ENCODE results near the gene ARRDC1.
"Not testable (repeated sequence)": the region's sequence is repeated elsewhere in the genome, so short reads cannot be mapped to it uniquely, and the experiment has no call there.

Gene ARRDC1, protein sequence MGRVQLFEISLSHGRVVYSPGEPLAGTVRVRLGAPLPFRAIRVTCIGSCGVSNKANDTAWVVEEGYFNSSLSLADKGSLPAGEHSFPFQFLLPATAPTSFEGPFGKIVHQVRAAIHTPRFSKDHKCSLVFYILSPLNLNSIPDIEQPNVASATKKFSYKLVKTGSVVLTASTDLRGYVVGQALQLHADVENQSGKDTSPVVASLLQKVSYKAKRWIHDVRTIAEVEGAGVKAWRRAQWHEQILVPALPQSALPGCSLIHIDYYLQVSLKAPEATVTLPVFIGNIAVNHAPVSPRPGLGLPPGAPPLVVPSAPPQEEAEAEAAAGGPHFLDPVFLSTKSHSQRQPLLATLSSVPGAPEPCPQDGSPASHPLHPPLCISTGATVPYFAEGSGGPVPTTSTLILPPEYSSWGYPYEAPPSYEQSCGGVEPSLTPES

DNA sequence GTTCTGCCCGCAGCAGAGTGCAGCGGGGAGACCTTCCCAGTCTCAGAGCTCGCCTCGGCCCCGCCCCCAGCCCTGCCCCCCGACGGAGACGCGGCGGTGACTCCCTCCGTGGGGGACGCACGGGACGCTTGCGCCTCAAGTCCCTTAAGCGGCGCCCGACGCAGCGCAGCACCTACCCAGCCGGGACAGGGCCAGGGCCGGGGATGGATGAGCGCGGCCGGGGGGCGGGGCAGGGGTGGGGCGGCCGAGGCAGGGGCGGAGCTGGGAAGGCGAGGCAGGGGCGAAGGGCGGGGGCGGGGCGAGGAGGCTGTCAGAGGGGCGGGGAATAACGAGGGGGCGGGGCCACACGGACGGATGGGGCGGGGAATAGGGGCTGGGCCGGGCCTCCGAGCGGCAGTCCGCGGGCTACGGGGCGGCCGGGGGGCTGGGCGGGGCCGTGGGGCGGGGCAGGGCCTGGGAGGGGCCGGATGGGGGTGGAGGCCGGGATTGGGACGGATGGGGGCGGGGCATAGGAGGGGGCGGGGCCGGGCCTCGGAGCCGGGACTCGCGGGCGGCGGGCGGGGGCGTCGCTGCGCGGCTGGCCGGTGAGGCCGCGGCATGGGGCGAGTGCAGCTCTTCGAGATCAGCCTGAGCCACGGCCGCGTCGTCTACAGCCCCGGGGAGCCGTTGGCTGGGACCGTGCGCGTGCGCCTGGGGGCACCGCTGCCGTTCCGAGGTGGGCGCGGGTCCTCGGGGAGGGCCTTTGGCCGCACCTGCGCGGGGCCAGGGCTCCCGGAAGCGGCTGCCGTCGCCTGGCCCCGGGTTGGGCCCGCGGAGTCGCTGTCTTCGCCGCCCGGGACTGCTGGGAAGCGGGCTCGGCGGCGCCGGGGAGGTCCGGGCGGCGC, at the start of gene ARRDC1:
Gene ARRDC1, plus strand, starts transcription at position 566 of the 884 bp plus-strand sequence. Its CDS starts 32 bp downstream, at position 598.
- peak; percentile 91 for DNase-seq

DNA sequence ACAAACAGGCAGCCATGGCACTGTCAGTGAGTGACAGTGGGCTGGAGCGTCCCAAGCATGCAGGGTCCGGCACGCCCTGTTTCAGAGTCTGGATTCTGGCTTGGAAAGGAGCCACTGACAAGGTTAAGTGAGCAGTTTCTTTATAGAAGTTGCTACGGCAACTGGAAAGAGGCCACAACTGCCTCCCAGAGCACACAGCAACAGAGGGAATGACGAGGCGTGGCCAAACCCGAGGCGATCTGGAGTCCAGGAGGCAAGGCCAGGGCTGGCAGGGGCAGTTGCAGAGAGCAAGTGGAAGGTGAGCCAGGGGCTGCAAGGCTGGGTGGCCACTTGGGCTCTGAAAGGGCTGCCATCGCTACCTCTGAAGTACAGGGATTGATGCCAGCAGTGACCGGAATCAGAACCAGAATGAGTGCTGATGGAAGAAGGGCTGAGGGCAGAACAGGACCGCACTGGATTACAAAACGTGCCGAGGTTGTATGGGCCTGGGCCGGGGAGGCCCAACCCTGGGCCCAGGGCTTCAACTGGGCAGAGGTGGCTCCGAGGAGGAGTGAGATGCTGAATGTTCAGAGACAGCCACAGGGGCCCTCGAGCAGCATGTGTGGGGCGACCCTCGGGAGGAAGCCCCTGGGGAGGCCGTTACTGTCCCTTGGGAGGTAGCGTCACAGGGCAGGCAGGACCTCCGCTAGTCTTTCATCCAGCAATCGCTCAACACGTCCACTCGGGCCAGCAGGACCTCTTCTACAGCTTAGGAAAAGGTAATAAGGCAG, 49.2 kb upstream of the ARRDC1 start:
- DNase-seq, result no peak

DNA sequence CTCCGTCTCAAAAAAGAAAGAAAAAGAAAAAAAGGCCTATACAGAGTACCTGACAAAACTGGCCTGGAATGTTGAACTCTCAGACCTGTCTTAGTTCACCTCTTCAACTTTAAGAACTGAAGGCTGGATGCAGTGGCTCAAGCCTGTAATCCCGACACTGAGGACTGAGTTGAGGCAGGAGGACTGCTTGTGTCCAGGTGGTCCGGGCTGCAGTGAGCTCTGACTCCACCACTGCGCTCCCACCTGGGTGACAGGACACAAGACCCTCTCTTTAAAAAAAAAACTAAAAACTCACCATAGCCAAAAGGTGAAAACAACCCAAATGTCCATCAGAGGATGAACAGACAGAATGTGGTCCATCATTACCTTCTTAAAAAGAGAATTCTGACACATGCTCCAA, 47.4 kb upstream of the ARRDC1 start:
- no peak for DNase-seq

DNA sequence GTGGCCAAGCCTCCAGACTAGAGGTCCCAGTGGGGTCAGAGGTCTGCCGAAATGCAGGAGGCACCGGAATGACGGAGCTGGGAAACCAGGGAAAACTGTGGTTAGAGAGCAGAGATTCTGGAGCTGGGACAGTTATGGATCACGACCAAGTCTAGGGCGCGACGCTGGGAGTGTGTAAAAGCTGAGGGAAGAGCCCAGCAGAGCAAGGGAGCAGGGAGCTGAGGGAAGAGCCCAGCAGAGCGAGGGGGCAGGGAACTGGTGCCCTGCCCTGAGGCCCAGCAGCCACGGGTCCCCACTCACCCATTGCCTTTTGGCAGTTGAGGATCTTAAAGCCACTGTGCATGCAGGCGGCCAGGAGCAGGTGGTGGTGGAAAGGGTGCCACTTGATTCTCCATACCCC, 41.4 kb upstream of the ARRDC1 start:
- DNase-seq, result no peak

DNA sequence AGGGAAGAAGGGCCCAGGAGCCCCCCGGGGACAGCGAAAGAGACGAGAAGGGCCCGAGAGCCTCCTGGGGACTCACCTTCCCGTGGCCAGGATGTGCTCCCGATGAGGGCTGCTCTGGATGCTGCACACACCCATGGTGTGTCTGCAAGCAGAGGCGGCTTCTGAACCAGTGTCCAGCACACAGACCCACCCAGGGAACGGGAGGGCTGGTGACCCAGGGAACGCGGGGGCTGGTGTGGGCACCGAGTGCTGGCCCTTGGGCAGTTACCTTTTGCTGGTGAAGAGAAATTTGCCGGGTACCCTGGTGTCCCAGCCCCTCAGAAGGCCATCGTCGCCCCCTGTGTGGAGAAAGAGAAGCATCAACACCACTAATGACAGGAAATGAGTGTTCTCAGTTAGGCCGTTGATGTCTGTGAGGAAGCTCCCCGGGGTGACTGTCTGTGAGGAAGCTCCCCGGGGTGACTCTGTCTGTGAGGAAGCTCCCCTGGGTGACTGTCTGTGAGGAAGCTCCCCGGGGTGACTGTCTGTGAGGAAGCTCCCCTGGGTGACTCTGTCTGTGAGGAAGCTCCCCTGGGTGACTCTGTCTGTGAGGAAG, 40.6 kb upstream of the ARRDC1 start:
- no peak for DNase-seq

DNA sequence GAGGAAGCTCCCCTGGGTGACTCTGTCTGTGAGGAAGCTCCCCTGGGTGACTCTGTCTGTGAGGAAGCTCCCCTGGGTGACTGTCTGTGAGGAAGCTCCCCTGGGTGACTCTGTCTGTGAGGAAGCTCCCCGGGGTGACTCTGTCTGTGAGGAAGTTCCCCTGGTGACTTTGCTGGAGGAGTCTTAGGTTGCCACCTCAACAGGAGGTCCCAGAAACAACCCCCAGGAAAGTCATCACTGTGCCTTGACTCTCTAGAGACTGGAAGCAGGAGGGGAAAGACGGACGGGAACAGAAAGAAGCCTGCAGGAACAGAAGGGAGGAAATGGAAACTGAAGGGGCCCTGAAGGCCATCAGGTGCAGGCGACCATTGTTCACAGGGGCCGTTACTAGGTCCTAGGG, 37.0 kb upstream of the ARRDC1 start:
- not testable (repeated sequence) for DNase-seq

DNA sequence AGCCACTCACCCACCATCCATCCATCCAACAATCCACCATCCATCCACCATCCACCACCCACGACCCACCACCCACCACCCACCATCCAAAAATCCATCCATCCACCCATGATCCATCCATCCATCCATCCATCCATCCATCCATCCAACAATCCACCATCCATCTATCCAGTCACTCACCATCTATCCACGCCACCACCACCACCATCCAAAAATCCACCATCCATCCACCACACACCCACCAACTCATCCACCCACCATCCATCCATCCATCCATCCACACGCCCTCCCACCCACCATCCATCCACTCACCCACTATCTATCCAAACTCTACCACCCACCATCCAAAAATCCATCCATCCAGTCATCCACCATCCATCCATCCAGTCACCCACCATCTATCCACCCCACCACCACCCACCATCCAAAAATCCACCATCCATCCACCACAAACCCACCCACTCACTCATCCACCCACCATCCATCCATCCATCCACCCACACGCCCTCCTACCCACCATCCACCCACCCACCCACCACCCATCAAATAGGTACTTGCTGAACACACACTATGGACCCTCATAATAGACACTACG, 35.8 kb upstream of the ARRDC1 start:
- DNase-seq, result no peak

DNA sequence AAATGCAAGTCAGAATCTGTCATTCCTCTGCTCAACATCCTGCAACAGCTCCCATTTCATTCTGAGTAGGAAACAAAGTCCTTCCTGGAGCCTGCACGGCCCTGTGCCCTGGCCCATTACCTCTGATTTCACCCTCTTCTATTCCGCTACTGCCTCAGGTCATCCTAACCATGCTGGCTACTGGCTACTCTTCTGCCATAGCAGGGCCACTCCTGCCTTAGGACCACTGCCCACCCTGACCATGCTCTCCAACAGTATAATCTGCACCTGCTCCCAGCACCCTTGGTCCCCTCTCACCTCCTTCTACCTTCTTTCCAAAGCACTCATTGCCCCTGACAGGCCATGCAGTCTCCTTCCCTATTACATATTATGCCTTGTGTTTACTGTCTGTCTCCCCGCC, 34.9 kb upstream of the ARRDC1 start:
- no peak for DNase-seq

DNA sequence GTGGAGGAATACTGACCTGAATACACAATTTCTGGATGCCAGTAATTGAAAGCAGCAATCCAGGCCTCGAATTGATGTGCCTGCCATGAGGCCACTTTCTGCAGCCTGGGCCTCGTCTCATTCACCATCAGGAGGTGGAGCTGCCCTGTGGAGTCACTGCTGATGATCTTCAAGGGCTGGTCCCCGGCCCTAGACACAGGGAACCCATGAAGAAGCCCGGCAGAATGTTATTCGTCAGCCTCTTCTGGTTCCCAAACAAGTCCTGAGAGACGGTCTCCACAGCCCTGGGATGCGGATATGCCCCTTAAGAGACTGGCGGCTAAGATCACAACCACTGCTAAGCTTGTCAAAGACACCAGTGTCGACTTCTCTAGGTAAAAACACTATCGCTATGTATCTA, 31.3 kb upstream of the ARRDC1 start:
- DNase-seq, result no peak

DNA sequence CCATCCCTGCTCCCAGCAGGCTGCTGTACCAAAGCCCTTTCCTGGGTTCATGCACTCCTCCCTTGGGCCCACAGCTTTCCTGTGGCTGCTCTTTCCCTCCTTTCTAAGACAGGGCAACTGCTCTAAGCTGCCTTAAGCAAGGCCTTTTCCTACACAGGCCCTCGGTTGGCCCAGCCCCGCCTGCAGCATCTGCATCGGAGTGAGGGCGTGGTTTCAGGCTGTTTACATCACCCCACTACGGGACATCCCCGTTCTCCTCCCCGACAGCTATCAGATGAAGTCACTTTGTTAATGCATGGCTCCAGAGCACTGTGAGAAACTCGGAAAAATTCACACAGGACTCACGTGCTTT, 30.1 kb upstream of the ARRDC1 start:
- DNase-seq, result no peak

DNA sequence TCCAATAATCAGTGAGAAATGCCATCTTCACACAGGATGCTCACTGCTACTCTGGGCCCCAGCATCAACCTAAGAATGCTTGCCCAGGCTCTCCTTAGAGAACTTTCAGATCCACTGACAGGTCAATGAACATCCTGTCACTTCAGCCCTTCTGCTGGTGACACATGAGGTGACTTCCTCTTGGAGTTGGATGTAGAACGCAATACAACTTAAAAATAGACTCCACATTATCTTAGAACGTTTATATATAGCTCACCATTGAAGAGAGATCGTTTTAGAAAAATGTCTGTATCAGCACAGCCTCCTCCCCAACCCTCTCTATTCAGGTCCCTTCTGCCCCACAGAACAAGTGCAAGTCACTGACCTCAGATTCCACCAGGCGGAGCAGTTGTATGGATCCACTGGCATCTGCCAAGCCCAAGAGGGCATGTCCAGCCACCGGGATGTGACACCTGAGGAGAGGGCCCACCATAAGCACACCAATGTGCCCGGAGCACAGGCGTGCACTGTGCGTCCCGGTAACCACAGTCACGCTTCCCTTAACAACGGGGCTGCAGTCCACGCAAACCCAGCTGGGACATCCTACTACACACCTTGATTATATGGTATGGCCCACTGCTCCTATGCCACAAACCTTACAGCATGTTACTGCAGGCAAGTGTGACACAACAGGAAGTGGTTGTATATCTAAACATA, 29.6 kb upstream of the ARRDC1 start:
- no peak for DNase-seq

DNA sequence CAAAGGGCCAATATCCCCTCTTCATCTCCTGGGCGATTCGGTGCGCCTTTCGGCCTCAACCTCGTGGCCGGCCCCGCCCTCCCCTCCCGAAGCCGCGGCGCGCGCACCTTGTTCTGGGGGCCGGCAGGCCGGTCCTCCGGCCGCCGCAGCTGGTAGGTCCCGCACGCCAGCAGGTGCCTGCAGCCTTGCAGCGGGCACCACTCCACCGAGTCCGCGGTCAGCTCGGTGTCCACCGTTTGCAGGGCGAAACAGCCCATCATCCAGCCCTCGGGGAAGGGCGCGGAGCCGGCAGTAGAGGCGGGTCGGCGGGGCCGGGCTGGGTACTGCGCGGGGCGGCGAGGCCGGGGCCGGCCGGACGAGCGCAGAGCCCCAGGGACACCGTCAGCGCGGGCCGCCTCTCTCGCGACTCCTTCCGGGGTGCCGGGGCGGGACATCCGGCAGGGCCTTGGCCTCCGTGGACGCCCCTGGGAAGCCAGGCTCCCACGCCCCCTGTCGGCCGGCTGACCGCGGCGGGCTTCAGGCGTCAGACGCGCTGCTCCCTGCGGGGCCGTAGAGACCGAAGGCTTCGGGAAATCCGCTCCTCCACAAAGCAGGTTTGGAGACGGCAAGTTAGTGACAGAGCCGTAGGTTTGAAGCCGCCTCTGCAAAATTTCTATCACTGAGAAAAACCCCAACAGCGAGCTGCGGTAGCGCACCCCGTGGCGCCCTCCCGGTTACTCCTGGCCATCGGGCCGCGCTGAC, 26.8 kb upstream of the ARRDC1 start, which contains the start of gene DPH7:
Gene DPH7, minus strand, starts transcription at position 408 of the 741 bp plus-strand sequence. Its CDS starts 148 bp downstream, at position 260.
- peak; percentile 96 for DNase-seq

DNA sequence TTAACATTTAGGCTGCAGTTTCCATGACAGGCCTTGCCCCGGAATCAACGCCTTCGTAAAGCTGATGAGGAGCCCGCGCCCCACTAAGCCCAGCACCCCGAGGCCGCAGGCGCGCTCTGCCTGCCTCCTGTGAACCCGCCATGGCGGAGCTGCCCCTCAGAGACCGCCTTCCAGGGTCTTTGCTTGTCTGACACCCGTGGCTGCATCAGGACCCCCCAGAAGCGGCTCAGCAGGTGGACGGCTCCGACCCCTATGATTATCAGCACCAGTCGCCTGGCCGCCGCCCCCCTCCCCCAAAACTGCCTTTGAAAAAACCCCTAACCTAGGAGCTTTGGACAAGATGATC, 26.3 kb upstream of the ARRDC1 start:
- DNase-seq, result no peak

DNA sequence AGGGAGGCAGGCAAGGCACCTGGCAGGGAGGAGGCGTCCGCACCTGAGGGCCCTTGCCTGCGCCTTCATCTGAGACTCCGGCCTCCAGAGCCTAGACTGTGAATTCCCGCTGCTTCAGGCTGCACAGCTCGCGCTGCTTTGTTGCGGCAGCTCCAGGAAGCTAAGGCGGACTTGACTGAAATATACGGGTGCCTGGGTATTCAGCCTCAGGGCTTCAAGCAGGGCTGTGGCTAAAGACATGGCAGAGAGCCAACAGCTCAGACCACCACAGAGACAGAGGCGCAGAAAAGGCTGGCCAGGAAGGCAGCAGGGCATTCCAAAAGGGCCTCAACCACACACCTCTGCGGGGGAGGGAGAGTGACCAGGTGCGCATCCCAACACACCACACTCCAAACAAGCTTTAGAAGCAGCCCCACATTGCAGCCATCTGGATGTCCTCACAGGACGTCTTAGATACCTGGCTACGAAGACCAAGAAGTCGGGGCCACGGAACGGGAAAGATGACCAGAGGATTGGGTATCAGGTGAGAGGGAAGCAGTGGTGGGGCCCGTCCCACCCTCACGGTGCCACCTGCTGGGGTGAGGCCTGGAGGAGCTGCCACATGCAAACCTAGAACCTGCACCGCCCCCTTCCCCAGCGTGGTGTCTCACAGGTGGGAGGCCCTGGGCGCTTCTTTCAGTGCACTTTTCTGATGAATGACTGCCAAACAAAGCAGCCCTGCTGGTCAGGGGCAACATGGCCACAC, 25.1 kb upstream of the ARRDC1 start:
- no peak for DNase-seq

DNA sequence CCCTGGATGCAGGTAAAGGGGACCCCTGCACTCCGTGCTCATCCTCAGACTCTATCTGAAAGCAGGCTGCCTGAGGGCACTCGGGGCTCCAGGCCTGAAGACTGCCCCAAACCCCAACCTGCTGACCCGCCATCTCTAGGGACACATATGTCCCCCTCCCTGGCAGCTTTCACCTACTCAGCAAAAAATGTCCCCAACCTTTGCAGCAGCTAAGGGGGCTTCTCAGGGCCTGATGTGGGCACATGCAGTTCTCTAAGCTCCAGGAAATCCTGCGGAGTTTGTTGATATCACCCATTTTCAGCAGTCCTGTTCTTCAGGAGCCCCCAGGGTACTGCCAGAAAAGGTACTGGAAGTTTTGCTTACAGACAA, 24.5 kb upstream of the ARRDC1 start:
- DNase-seq, result no peak

DNA sequence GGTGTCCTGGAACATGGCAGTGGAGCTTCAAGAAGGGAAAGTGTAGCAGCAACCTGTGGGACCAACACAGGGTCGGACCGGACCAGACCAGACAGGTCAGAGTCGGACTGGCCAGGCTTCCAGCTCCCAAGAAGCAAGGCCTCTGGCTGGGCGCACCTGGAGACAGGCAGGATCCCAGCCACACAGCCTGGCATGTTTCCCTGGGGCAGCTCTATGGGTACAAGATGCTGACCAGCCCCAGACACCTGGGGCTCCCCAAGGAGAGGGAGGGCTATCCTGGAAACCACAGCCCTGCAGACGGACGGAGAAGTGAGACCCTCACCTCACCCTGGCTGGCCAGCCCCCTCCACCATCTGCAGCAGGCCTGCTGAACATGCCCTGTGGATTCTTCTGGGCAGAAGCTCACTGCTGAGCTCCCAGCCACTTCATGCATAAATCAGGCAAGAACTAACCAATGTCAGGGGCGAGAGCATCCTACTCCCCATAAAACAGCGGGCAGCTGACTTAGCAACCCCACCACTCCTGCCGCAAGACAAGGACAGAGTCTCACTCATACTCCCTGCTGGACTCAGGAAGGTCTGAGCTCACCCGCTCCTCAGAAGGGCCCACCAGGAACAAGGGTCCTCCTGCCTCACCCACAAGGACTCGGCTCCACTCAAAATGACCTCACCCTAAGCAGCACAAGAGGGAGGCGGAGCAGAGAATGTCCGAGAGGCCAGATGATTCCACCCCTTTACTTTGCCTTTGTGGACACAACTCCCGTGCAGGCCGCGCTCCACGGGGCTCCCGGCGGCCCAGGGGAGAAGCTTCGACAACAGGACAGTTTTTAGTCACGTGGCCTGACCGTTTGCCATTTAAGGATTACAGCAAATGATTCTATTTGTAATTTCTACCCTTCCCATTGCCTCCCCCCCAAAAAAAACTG, 23.9 kb upstream of the ARRDC1 start:
- no peak for DNase-seq

DNA sequence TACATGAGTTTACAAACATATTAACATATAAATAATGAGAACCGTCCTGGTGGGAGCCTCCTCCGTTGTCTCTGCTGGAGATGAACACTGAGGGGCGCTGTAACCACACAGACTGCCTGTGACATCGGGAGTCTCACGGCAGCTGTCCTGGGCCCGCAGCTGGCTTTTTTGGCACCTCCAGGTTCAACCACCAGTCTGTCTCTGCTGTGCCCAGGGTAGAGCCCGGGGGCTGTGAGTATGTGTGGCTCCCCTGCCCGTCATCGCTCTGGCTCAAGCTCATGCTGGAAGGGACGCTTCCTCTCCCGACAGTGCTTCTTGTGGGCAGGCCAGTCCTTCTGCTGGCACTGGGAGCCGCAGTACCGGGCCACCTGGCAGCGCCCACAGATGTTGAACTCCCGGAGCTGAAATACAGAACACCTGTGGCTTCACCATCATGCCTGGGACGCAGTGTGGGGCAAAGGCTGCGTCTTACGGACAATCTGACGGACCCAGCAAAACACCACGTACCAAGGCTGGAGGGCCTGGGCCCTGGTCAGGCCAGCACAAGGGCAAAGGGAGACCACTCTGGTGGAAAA, 23.1 kb upstream of the ARRDC1 start:
- no peak for DNase-seq

DNA sequence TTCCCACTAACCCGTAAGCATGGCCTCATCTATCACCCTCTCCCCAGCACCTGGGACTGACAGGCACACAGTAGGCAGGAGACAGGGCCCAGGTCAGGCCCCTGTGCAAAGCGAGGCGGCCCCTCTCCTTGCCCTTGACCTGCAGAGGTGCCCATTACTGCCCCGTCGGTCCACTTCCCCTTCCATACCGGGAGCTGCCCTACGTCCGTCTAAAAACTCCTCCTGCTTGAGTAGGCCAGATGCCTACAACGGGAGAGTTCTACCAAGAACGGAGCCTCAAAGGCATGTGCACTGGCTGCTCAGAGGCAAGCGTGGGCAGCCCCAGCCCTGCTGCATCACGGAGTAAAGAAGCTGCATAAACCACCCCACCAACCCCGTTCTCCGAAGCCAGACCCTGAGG, 22.1 kb upstream of the ARRDC1 start:
- DNase-seq, result no peak

DNA sequence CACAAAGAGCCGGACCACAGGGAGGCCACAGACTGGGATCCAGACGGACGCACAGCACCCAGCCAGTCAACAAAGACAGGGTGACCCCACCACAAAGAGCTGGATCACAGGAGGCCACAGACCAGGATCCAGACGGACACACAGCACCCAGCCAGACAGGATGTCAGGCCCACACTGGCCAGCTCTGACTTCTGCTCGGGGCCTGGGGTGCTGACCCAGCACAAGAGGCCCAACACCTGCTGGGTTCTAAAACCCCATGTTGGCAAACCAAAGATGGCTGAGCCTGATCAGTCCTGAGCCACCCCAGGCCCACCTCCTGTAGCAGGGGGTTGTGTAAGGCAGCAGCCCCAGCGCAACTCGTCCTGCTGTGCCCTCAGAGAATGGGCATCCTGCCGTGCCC, 21.5 kb upstream of the ARRDC1 start:
- no peak for DNase-seq
